Medulla oblongata (tissue), 1 donor: Measurements from ENCODE around the gene CCDC68.

Experiments used
- DNase-seq: peaks from one replicate; pipeline ENCODE4 v3.0.0-alpha.2; 2015; ENCODE audit errors: extremely low spot score

Gene CCDC68

GRCh38 chr18:54961016-54961423 lies 1.8 kb upstream of the CCDC68 start:
- DNase-seq: no peak

GRCh38 chr18:54960197-54960596 lies 936 bp upstream of the CCDC68 start:
- DNase-seq: no peak

GRCh38 chr18:54957996-54958395 lies 1.3 kb downstream of the CCDC68 start:
- DNase-seq: no peak

- DNase-seq: no peak
Observed at GRCh38 chr18:54957296-54957832, 1.9 kb downstream of the CCDC68 start.

- no peak for DNase-seq
Observed at GRCh38 chr18:54956506-54956905, 2.8 kb downstream of the CCDC68 start.

- DNase-seq: no peak
Observed at GRCh38 chr18:54952026-54952425, 7.2 kb downstream of the CCDC68 start.

- DNase-seq: no peak
Observed at GRCh38 chr18:54950221-54950620, 9.0 kb downstream of the CCDC68 start.

- DNase-seq: no peak
Observed at GRCh38 chr18:54949588-54949987, 9.7 kb downstream of the CCDC68 start.

- no peak for DNase-seq
Observed at GRCh38 chr18:54948350-54948837, 10.9 kb downstream of the CCDC68 start.

GRCh38 chr18:54947091-54947490 lies 12.2 kb downstream of the CCDC68 start:
- no peak for DNase-seq

- DNase-seq: no peak
Observed at GRCh38 chr18:54946149-54946581, 13.1 kb downstream of the CCDC68 start.

- DNase-seq: no peak
Observed at GRCh38 chr18:54945576-54946125, 13.6 kb downstream of the CCDC68 start.

GRCh38 chr18:54942569-54942968 lies 16.7 kb downstream of the CCDC68 start:
- DNase-seq: no peak

GRCh38 chr18:54942144-54942543 lies 17.1 kb downstream of the CCDC68 start:
- no peak for DNase-seq

- no peak for DNase-seq
Observed at GRCh38 chr18:54939361-54939917, 19.8 kb downstream of the CCDC68 start.

- no peak for DNase-seq
Observed at GRCh38 chr18:54938506-54938905, 20.8 kb downstream of the CCDC68 start.

GRCh38 chr18:54932472-54932871 lies 26.8 kb downstream of the CCDC68 start:
- no peak for DNase-seq

GRCh38 chr18:54931152-54931551 lies 28.1 kb downstream of the CCDC68 start:
- no peak for DNase-seq

- no peak for DNase-seq
Observed at GRCh38 chr18:54928236-54928635, 31.0 kb downstream of the CCDC68 start.

GRCh38 chr18:54926593-54927325 lies 32.5 kb downstream of the CCDC68 start:
- no peak for DNase-seq

- no peak for DNase-seq
Observed at GRCh38 chr18:54924948-54925347, 34.3 kb downstream of the CCDC68 start.

- no peak for DNase-seq
Observed at GRCh38 chr18:54923339-54923956, 35.8 kb downstream of the CCDC68 start.
